ENCODE measurements around the gene CYP27B1.
A peak's percentile ranks its signal among the peaks of the same experiment; 100 is the strongest.

Gene CYP27B1

DNA sequence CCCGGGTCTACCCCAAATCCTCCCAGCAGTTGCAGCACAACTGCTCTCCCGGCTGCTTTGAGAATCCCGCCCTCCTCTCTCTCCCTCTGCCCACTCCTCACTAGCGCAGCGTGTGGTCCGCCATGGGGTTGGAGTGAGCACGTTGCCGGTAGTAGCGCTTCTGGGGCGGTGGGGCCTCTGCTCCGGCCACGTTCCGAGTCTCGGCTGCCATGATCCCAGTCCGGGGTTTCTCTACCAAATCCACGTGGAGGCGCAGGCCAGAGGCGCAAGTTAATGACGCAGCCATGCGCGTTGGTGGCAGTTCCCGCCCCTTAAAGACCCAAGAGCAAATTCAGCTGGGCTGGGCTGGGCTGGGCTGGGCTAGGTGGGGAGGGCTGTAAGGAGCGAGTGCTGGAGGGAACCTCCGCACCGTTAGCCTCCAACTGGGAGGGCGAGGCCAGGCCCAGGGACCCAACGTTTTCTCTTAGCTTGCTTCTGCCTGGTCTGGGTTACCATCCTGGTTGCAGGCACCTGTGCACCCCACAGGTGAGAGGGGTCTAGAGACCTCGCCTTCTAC is 5.1 kb upstream of the CYP27B1 start, which contains the start of gene METTL1:
TSS of gene METTL1 (minus strand) at position 233 of the 556 bp plus-strand sequence. CDS start at position 211, 22 bp downstream.
- Histone ChIP-seq H3K27me3 (ENCODE audit: control insufficient read depth, insufficient read depth, low read length) (no peaks in the 10 kb centered on the region), H2AFZ (peak within 1 kb of the TSS; percentile 99), H3K79me2 (no peaks in the 10 kb centered on the region), H3K4me3 (ENCODE audit: low read depth, low read length) (peak within 1 kb of the TSS; percentile 92), H3K9me3 (ENCODE audit: control insufficient read depth, low read length) (no peaks in the 10 kb centered on the region), H3K4me2 (ENCODE audit: low read length) (peak within 1 kb of the TSS; percentile 98), H3K36me3 (ENCODE audit: control insufficient read depth, insufficient read depth, low read length) (no peaks in the 10 kb centered on the region), H3K9ac (peak within 1 kb of the TSS; percentile 87), H3K27ac (peak within 1 kb of the TSS; percentile 82), H3K4me1 (peaks cover 10% of the 10 kb centered on the region)
- TF ChIP-seq, protein P1, sequence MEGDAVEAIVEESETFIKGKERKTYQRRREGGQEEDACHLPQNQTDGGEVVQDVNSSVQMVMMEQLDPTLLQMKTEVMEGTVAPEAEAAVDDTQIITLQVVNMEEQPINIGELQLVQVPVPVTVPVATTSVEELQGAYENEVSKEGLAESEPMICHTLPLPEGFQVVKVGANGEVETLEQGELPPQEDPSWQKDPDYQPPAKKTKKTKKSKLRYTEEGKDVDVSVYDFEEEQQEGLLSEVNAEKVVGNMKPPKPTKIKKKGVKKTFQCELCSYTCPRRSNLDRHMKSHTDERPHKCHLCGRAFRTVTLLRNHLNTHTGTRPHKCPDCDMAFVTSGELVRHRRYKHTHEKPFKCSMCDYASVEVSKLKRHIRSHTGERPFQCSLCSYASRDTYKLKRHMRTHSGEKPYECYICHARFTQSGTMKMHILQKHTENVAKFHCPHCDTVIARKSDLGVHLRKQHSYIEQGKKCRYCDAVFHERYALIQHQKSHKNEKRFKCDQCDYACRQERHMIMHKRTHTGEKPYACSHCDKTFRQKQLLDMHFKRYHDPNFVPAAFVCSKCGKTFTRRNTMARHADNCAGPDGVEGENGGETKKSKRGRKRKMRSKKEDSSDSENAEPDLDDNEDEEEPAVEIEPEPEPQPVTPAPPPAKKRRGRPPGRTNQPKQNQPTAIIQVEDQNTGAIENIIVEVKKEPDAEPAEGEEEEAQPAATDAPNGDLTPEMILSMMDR (IDR thresholded peaks at IDR 0.05), result no peak

DNA sequence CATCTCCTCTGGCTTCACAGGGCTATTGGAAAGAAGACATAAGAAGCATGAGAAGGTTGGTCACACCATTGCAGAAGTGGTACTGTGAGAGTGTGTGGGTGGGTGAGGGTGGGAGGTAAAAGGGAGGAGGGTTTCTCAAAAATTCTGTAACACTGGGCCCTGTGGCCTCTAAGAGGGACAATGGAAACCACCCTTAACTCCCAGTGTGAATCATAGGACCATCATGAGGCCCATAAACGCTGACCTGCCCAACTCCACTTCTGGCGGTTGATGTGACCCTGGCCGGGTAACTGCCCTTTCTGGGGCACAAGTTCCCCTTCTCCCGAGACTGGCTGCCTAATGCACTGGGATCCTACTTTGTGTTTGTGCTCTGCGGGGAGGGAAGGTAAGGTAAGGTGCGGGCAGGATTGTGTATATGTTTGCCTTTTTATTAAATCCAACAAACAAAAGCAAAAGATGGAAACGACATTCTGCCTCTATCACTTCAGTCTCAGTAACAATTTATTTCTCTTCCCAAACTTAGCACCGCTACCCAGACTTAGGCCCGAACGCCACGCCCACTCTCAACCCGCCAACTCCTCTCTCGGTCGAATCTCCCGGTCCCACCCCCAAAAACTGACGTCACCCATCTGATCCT is 4.5 kb upstream of the CYP27B1 start:
- Histone ChIP-seq H3K27me3 (ENCODE audit: control insufficient read depth, insufficient read depth, low read length) (no peaks in the 10 kb centered on the region), H3K9ac (peak overlapping the region; percentile 31), H3K4me1 (peaks cover 10% of the 10 kb centered on the region), H3K4me2 (ENCODE audit: low read length) (peak overlapping the region; percentile 98), H3K4me3 (ENCODE audit: low read depth, low read length) (peak overlapping the region; percentile 92), H2AFZ (peak overlapping the region; percentile 99), H3K79me2 (no peaks in the 10 kb centered on the region), H3K36me3 (ENCODE audit: control insufficient read depth, insufficient read depth, low read length) (no peaks in the 10 kb centered on the region), H3K27ac (peak overlapping the region; percentile 82), H3K9me3 (ENCODE audit: control insufficient read depth, low read length) (no peaks in the 10 kb centered on the region)
- TF ChIP-seq, protein P1 (IDR thresholded peaks at IDR 0.05), result no peak

GRCh38 chr12:57770734-57771133 is 3.9 kb upstream of the CYP27B1 start:
- no peak overlapping the region for H3K9ac ChIP-seq
- no peak overlapping the region for H2AFZ ChIP-seq
- TF ChIP-seq, protein P1 (IDR thresholded peaks at IDR 0.05), result no peak
- H3K4me3 ChIP-seq (ENCODE audit: low read depth, low read length), result no peak overlapping the region
- H3K79me2 ChIP-seq, result no peaks in the 10 kb centered on the region
- no peak overlapping the region for H3K4me2 ChIP-seq (ENCODE audit: low read length)
- H3K9me3 ChIP-seq (ENCODE audit: control insufficient read depth, low read length), result no peaks in the 10 kb centered on the region
- no peak overlapping the region for H3K27ac ChIP-seq
- peaks cover 10% of the 10 kb centered on the region for H3K4me1 ChIP-seq
- no peaks in the 10 kb centered on the region for H3K36me3 ChIP-seq (ENCODE audit: control insufficient read depth, insufficient read depth, low read length)
- H3K27me3 ChIP-seq (ENCODE audit: control insufficient read depth, insufficient read depth, low read length), result no peaks in the 10 kb centered on the region

DNA sequence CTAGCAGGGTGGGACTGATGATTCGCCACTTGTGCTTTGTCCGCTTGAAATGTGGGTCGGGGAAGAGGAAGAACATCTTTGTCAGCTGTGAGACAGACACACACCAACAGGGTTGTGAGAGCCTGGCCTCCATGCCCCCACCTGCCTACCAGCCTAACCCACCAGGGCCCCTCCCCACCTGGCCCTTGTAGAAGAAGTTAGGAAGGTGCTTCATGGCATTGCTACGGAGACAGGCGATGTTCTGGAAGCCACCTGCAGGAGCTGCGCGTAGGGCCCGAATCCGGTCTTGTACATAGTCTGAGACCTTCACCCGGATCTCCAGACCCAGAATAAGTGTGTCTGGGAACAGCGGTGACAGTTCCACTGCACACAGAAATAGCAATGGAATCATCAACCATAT is 2.7 kb upstream of the CYP27B1 start:
- H3K4me1 ChIP-seq, result peaks cover 18% of the 10 kb centered on the region
- H3K79me2 ChIP-seq, result no peaks in the 10 kb centered on the region
- no peaks in the 10 kb centered on the region for H3K36me3 ChIP-seq (ENCODE audit: control insufficient read depth, insufficient read depth, low read length)
- H3K27me3 ChIP-seq (ENCODE audit: control insufficient read depth, insufficient read depth, low read length), result no peaks in the 10 kb centered on the region
- TF ChIP-seq, protein P1 (IDR thresholded peaks at IDR 0.05), result no peak
- H3K4me3 ChIP-seq (ENCODE audit: low read depth, low read length), result no peak overlapping the region
- no peaks in the 10 kb centered on the region for H3K9me3 ChIP-seq (ENCODE audit: control insufficient read depth, low read length)
- H3K4me2 ChIP-seq (ENCODE audit: low read length), result no peak overlapping the region
- no peak overlapping the region for H2AFZ ChIP-seq
- H3K9ac ChIP-seq, result no peak overlapping the region
- H3K27ac ChIP-seq, result no peak overlapping the region

- no peak overlapping the region for H3K27ac ChIP-seq
- TF ChIP-seq, protein P1 (IDR thresholded peaks at IDR 0.05), result no peak
- no peaks in the 10 kb centered on the region for H3K36me3 ChIP-seq (ENCODE audit: control insufficient read depth, insufficient read depth, low read length)
- H3K4me3 ChIP-seq (ENCODE audit: low read depth, low read length), result no peak overlapping the region
- H2AFZ ChIP-seq, result no peak overlapping the region
- H3K9ac ChIP-seq, result no peak overlapping the region
- no peaks in the 10 kb centered on the region for H3K9me3 ChIP-seq (ENCODE audit: control insufficient read depth, low read length)
- peaks cover 18% of the 10 kb centered on the region for H3K4me1 ChIP-seq
- H3K27me3 ChIP-seq (ENCODE audit: control insufficient read depth, insufficient read depth, low read length), result no peaks in the 10 kb centered on the region
- H3K4me2 ChIP-seq (ENCODE audit: low read length), result no peak overlapping the region
- H3K79me2 ChIP-seq, result no peaks in the 10 kb centered on the region
Measured at GRCh38 chr12:57767876-57768275, 998 bp upstream of the CYP27B1 start.
